Esophagus (tissue), 2 donors: ENCODE measurements around the gene SVEP1. TPM values are rescaled to one million over a fixed set of nuclear protein-coding genes. Genes with fewer than 3 reads are reported as not detected.

ENCODE experiments used
- H3K27ac ChIP-seq, 2 donors: one replicate each; pipeline ENCODE4 v1.5.1; 2013; ENCODE audit warnings: low read depth in 2 of 2, mild to moderate bottlenecking in 2 of 2, inconsistent platforms in 1 of 2, low read length in 1 of 2, moderate library complexity in 1 of 2
- H3K27me3 ChIP-seq, 2 donors: one replicate each; pipeline ENCODE4 v1.6.1; 2013; ENCODE audit warnings: low read length in 2 of 2, control low read depth in 1 of 2, mild to moderate bottlenecking in 1 of 2; ENCODE audit not compliant: insufficient read depth in 2 of 2, control insufficient read depth in 1 of 2
- H3K36me3 ChIP-seq, 2 donors: one replicate each; pipeline ENCODE4 v1.6.1; 2013; ENCODE audit warnings: low read length in 1 of 2; ENCODE audit not compliant: control insufficient read depth in 2 of 2, insufficient read depth in 2 of 2
- H3K4me1 ChIP-seq, 2 donors: one replicate each; pipeline ENCODE4 v1.6.1; 2013; ENCODE audit warnings: low read length in 1 of 2; ENCODE audit not compliant: control insufficient read depth in 2 of 2, insufficient read depth in 2 of 2
- H3K4me3 ChIP-seq, 2 donors: one replicate each; pipeline ENCODE4 v1.5.1; 2013; ENCODE audit warnings: low read length in 2 of 2, mild to moderate bottlenecking in 2 of 2, low read depth in 1 of 2, moderate library complexity in 1 of 2
- H3K9me3 ChIP-seq, 2 donors: one replicate each; pipeline ENCODE4 v1.6.1; 2013; ENCODE audit warnings: mild to moderate bottlenecking in 2 of 2, low read depth in 1 of 2, low read length in 1 of 2, moderate library complexity in 1 of 2; ENCODE audit not compliant: control insufficient read depth in 2 of 2, insufficient read depth in 1 of 2
- WGBS, 2 donors: extraction: QIAGEN DNeasy Blood & Tissue Kit; methylation state at CpG; one replicate each; pipeline ENCODE4 v1.1.7; 2013; 5-methylcytosine and 5-hydroxymethylcytosine counted together
- polyA plus RNA-seq, 2 donors: library from polyadenylated mRNA; stranded (reverse); fragments of 200-250 nt; gene quantifications; one replicate each; pipeline ENCODE4 v1.2.3, GENCODE V29; 2013
- donor health status: healthy with polysubstance abuse.
- donor health status: Bipolar disorder and iron deficiency.

SVEP1 gene
- polyA plus RNA-seq, 2 donors: 0.18 to 0.71 TPM

DNA sequence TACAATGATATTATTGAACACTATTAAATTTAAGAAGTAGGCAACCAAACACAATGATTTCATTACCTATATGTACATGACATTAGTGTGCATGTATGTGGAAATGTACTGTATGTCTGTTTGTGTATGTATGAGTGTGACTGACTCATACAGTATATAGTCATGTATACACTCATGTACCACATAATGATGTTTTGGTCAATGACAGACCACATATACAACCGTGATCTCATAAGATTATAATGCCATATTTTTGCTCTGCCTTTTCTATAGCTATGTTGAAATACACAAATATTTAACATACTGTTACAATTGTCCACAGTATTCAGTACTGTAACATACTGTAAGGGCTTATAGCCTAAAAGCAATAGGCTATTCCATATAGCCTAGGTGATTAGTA lies 19.7 kb downstream of the SVEP1 start:
- no peaks in the 10 kb centered on the region for H3K9me3 ChIP-seq
- H3K27ac ChIP-seq: no peak overlapping the region
- 71 to 77% methylated on average over 1 of the region's 1 CpG for WGBS, 2 donors
- no peaks in the 10 kb centered on the region for H3K36me3 ChIP-seq
- no peak overlapping the region for H3K4me3 ChIP-seq
- H3K27me3 ChIP-seq: no peaks in the 10 kb centered on the region
- no peaks in the 10 kb centered on the region for H3K4me1 ChIP-seq

DNA sequence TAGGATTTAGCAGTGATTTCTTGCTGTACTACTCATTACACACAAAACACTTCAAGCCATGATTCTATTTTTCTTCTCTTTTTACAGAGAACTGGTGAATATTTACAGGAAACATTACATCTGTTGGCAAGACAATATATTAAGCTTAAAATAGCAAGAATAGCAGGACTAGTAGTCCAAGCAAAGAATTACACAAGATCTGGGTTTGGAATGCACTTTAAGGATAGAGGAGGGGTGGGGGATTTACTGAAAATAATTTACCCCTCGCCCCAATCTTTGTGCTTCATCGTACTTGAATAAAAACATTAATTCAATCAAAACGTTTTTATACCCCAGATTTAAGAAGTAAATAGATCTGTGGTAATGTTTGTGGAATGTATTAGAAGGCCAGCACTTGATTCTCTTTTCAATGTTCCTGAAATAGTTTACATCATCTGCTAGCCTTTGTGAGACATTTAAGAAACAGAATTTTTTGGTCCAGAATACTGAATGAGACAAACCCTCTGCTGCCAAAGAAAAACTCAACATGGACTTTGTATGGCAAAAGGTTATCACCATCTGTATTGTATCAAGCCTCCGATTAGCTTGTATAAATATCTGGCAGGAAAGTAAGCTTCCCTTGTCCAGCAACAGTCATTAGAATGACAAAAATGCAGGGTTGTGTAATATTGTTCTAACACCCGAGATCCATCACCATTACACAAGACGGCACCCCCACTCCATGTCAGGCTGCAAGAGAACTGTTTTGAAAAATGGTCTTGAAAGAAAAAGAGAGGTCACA lies 23.8 kb downstream of the SVEP1 start:
- no peak overlapping the region for H3K27ac ChIP-seq
- H3K27me3 ChIP-seq: no peaks in the 10 kb centered on the region
- 19 to 20% methylated on average over 6 of the region's 6 CpGs for WGBS, 2 donors
- H3K9me3 ChIP-seq: no peaks in the 10 kb centered on the region
- H3K4me3 ChIP-seq: no peak overlapping the region
- H3K4me1 ChIP-seq: no peaks in the 10 kb centered on the region
- H3K36me3 ChIP-seq: no peaks in the 10 kb centered on the region

DNA sequence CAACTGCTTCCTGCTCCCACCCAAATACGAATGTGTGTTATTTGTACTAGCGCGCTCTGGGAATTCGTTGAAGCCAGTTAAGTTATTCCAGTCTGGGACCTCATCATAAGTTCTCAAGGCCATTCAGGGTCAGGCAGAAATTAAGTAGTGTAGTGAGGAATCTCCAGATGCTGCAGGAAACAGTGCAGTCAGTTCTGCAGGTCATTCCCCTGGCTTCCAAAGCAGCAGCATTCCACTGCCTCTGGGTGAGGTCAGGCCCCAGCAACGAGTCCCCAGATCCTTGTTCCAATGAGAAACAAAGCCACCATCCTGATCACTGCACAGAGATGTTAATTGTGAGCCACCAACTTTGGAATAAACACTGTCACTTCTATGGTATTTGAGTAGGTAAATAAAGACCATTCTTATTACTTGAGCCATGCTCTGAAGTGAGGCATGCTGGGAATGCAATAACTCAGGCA lies 33.1 kb downstream of the SVEP1 start:
- Histone ChIP-seq H3K4me1 (no peaks in the 10 kb centered on the region), H3K9me3 (no peaks in the 10 kb centered on the region), H3K36me3 (no peaks in the 10 kb centered on the region), H3K27ac (no peak overlapping the region), H3K27me3 (no peaks in the 10 kb centered on the region), H3K4me3 (no peak overlapping the region)
- 70 to 73% methylated on average over 5 of the region's 5 CpGs for WGBS, 2 donors

DNA sequence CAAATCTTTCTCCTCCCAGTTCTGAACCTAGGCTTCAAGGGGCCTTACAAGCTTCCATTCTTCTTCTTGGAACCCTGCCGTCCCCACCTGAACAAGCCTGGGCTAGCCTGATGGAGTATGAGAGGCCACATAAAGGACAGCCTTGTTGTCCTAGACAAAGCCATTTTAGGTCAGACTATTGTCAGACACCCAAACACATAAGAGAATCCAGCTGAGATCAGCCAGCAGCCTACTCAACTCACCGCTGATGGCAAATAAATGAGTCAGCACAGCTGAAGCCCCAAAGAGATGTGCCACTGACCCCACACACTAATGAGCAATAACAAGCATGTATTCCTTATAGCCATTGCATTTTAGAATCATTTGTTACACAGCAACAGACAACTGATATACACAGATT lies 33.8 kb downstream of the SVEP1 start:
- H3K27ac ChIP-seq: no peak overlapping the region
- H3K4me3 ChIP-seq: no peak overlapping the region
- WGBS, 2 donors: 66 to 78% methylated on average over 2 of the region's 2 CpGs
- H3K9me3 ChIP-seq: no peaks in the 10 kb centered on the region
- no peaks in the 10 kb centered on the region for H3K36me3 ChIP-seq
- no peaks in the 10 kb centered on the region for H3K4me1 ChIP-seq
- no peaks in the 10 kb centered on the region for H3K27me3 ChIP-seq

DNA sequence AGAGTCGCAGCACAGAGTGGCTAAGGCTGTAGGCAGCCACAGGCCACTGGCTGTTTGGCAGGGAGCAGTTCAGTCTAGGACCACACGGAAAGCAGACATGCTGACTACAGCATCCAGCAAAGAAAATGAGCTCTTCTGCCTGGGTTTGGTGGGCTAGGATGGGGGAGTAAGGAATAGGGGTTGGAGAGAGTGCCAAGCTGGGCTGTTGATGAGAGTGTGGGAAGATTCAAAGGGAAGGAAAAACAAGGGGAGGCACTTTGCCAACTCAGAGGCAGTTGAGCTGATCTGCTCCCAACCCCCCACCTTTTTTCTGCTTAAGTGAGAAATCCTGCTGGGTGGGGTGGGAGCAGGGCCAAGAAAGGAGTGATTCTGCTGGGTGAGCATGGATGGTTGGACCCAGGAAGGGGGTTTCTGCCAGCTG lies 35.9 kb downstream of the SVEP1 start:
- no peaks in the 10 kb centered on the region for H3K27me3 ChIP-seq
- no peaks in the 10 kb centered on the region for H3K9me3 ChIP-seq
- H3K4me1 ChIP-seq: no peaks in the 10 kb centered on the region
- H3K36me3 ChIP-seq: no peaks in the 10 kb centered on the region
- WGBS, 2 donors: 62 to 67% methylated on average over 2 of the region's 2 CpGs
- H3K27ac ChIP-seq: no peak overlapping the region
- no peak overlapping the region for H3K4me3 ChIP-seq

DNA sequence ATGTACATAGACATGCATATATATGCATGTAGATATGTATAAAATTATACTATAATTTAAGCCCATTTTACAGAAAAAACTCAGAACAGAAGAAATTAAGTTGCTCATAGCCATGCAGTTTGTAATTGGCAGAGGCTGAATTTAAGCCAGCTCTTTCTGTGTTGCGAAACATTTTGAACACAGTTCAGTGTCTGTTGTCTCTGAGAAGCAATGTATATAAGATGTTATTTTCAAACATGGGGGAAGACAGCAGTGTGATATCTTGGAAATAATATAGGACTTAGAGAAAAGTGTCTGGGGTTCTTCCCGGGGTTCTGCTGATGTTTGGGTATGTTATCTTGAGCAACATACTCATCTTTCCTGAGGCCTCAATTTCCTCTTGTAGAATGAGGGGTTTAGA lies 37.6 kb downstream of the SVEP1 start:
- H3K36me3 ChIP-seq: no peaks in the 10 kb centered on the region
- H3K4me1 ChIP-seq: no peaks in the 10 kb centered on the region
- H3K4me3 ChIP-seq: no peak overlapping the region
- H3K9me3 ChIP-seq: no peaks in the 10 kb centered on the region
- no peaks in the 10 kb centered on the region for H3K27me3 ChIP-seq
- whole genome bisulfite sequencing, 2 donors: 84 to 85% methylated on average over 2 of the region's 2 CpGs
- H3K27ac ChIP-seq: no peak overlapping the region

DNA sequence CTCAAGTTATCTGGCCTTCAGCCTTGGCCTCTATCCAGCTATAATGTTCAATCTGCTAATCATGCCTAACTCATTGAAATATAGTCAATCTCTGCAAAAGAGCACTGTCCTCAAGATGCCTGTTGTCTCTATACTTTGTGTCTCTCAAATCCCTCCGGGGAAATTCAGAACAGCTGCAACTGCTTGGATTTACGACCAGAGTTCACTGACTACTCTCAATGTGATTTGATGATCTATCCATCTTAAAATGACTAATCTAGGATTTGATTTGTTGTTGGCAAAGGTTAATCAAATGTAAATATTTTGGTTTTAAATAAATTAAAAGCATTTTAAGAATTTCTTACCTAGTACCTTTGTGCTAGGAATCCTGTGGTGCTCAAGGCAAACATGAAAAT lies 40.9 kb downstream of the SVEP1 start:
- Histone ChIP-seq H3K9me3 (no peaks in the 10 kb centered on the region), H3K36me3 (no peaks in the 10 kb centered on the region), H3K27ac (no peak overlapping the region), H3K27me3 (no peaks in the 10 kb centered on the region), H3K4me1 (no peaks in the 10 kb centered on the region), H3K4me3 (no peak overlapping the region)
- 43 to 56% methylated on average over 2 of the region's 2 CpGs for WGBS, 2 donors

DNA sequence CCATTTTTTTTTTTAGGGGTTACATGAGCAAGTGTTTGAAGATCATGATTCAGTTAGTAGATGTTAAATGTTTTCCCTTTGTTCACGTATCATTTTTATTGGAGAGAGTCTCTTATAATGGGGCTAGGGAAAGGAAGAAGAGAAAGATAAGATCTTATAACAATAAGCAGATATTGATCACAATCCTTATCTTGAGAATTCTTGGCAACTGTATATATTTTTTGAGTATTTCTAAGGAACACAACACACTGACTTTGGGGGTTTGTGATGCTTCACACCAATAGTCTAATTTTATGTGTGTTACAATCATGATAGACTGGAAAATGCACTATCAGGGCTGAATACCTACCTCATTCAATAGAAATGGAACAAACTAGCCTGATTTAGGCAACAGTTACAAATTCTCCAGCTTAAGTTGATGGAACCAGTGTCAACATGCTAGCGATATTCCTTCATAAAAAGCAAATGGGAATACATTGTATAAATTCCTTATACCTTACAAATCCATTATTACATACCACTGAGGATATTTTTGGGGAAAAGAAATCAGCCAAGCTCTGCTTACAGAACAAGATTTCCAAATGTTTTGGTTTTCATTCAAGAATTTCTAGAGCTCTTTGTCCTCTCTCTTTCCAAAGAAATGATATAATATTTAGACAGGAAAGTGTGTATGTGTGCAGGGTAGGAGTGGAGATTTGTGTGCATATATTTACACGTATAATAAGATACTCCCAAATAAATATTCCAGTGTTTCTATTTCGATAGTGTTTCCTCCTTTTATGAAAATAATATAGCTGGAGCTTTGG lies 41.5 kb downstream of the SVEP1 start:
- Histone ChIP-seq H3K27me3 (no peaks in the 10 kb centered on the region), H3K9me3 (no peaks in the 10 kb centered on the region), H3K4me1 (no peaks in the 10 kb centered on the region), H3K27ac (no peak overlapping the region), H3K4me3 (no peak overlapping the region), H3K36me3 (no peaks in the 10 kb centered on the region)
- 26 to 31% methylated on average over 4 of the region's 4 CpGs for WGBS, 2 donors

DNA sequence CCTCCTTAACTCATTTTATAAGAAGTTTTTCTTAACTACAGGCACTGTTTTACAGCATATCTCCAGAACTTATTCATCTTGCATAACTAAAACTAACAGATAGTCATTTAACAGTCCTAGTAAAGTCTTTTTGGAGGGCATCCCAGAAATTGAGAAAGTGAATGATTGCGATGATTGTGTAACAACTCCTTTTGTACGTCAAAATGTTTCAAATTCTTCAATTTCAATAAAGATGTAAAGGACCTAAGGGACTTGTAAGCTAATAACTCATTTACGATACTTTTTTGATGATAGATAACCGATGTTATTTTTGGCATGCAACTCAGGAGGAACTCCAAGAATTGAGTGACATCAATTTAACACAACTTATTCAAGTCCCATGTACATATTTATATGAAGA lies 42.7 kb downstream of the SVEP1 start:
- no peak overlapping the region for H3K4me3 ChIP-seq
- H3K27ac ChIP-seq: no peak overlapping the region
- WGBS, 2 donors: 58 to 61% methylated on average over 4 of the region's 4 CpGs

More for the DNA sequence above, 42.7 kb downstream of the SVEP1 start:
- no peaks in the 10 kb centered on the region for H3K4me1 ChIP-seq
- H3K36me3 ChIP-seq: no peaks in the 10 kb centered on the region
- no peaks in the 10 kb centered on the region for H3K9me3 ChIP-seq
- no peaks in the 10 kb centered on the region for H3K27me3 ChIP-seq
